CMK (cell line): ENCODE data around the gene FOXE3.
"Not testable (repeated sequence)": the region's sequence is repeated elsewhere in the genome, so short reads cannot be mapped to it uniquely, and the experiment has no call there.

Source experiments
- DNase-seq: peaks from one replicate; pipeline ENCODE4 v3.0.0-alpha.2; 2010; ENCODE audit warnings: low read depth

The FOXE3 gene

GRCh38 chr1:47449822-47450552 lies 33.9 kb downstream of the FOXE3 start:
- DNase-seq, result no peak

GRCh38 chr1:47450606-47451005 lies 34.5 kb downstream of the FOXE3 start:
- DNase-seq, result no peak

DNA sequence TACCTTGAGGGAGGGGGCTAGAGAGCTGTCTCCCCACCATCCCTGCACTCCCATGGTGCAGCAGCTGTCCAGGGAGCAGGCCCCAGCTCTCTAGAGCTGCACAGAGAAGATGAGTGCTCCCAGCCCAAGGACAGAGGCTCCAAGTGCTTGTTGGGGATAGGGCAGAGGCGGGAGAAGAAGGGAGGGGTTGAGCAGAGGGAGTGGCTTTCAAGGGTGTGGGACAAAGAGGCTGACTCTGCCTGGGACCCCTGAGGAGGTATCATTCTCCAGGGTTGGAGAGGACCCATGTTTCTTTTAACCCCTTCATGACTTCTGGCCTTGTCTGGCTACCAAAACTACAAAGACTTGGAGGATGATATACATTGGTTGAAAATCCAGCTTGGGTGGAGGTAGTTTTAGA lies 36.3 kb downstream of the FOXE3 start:
- DNase-seq, result no peak

DNA sequence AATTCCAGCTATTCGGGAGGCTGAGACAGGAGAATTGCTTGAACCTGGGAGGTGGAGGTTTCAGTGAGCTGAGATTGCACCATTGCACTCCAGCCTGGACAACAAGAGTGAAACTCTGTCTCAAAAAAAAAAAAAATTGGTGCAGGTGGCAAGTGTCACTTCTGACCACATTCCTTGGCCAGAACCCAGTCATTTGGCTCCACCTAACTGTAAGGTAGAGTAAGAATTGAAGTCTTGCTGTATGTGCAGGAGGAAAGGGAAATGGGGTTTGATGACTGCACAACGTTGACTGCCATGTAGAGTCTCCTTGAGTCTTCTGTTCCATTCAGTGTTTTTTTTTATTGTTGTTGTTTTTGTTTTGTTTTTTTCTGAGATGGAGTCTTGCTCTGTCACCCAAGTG lies 37.8 kb downstream of the FOXE3 start:
- not testable (repeated sequence) for DNase-seq

- no peak for DNase-seq
These were observed 40.2 kb downstream of the FOXE3 start for GRCh38 chr1:47456250-47456649.

- not testable (repeated sequence) for DNase-seq
These were observed 41.5 kb downstream of the FOXE3 start for GRCh38 chr1:47457547-47457946.

- no peak for DNase-seq
These were observed 43.2 kb downstream of the FOXE3 start for GRCh38 chr1:47459253-47459788.

DNA sequence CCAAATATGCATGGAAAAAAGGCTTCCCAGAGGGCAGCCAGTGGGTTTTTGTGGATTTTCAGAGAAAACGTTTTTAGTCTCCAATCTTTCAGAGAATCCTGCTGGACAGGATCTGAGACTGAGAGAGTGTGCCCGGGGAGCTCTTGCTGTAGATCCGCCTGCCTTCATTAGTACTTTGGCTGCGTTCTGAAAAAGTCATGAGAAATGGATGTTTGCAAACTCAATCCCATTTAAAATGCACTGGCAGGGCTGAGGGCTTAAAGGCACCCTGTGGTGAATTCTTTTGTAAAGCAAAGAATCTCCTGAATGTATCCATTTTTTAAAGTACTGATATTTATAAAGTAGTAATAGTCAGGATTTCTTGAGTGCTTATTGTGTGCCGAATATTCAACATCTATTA lies 44.0 kb downstream of the FOXE3 start:
- no peak for DNase-seq

GRCh38 chr1:47460456-47460855 lies 44.4 kb downstream of the FOXE3 start:
- DNase-seq, result no peak

DNA sequence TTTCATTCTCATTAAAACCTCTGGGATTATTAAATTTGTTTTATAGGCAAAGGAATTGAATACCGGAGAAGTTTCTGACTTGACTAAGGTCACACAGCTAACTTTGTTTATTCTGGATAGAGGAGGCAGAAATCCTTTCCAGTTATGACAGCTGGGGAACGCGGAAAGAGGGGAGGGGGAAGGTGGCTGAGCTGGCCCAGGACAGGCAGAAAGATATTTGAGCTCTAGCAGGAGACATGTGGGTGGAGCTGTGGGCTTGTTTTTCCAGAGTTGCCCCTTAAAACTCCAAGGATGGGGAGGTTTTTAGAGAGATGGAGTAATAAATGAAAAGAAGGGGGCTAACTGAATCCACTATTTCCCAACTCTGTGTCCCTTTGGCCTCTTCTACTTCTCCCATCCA lies 49.5 kb downstream of the FOXE3 start:
- DNase-seq, result no peak
